SK-N-SH (cell line): ENCODE measurements around the gene TMEM184C.

Experiments
- CTCF ChIP-seq: fragments of 200-600 bp; sonication (generic); IDR thresholded peaks from 2 replicates; pipeline ENCODE4 v1.6.1; 2017; ENCODE audit warnings: antibody characterized with exemption, mild to moderate bottlenecking, moderate library complexity
- ELF1 ChIP-seq: IDR thresholded peaks from 2 replicates; pipeline ENCODE4 v1.4.0; 2012
- EP300 ChIP-seq, 2 experiments: IDR thresholded peaks; 2 replicates each; pipeline versions ENCODE4 v1.4.0 to v1.6.1; 2012; ENCODE audit warnings: borderline replicate concordance in 1 of 2, low read depth in 1 of 2, low read length in 1 of 2
- GABPA ChIP-seq: IDR thresholded peaks from 2 replicates; pipeline ENCODE4 v1.4.0; 2012; ENCODE audit warnings: low read depth, mild to moderate bottlenecking
- MAX ChIP-seq: IDR thresholded peaks from 2 replicates; pipeline ENCODE4 v1.4.0; 2012; ENCODE audit warnings: low read depth
- POLR2AphosphoS5 ChIP-seq: IDR thresholded peaks from 2 replicates; pipeline ENCODE4 v1.6.1; 2012; ENCODE audit warnings: low read depth, low read length
- RCOR1 ChIP-seq: fragments of 150-350 bp; IDR thresholded peaks from 2 replicates; pipeline ENCODE4 v1.6.1; 2017; ENCODE audit warnings: antibody characterized with exemption, low read length
- REST ChIP-seq: IDR thresholded peaks from 2 replicates; pipeline ENCODE4 v1.6.1; 2012; ENCODE audit warnings: mild to moderate bottlenecking, low read depth, low read length, moderate library complexity
- SMC3 ChIP-seq: IDR thresholded peaks from 2 replicates; pipeline ENCODE4 v1.6.1; 2012; ENCODE audit warnings: low read depth, low read length, improper control_type of control experiment
- TAF1 ChIP-seq: IDR thresholded peaks from 2 replicates; pipeline ENCODE4 v1.6.1; 2012; ENCODE audit warnings: low read depth, mild to moderate bottlenecking, low read length, moderate library complexity, borderline replicate concordance
- TEAD4 ChIP-seq: IDR thresholded peaks from 2 replicates; pipeline ENCODE4 v1.4.0; 2012; ENCODE audit warnings: mild to moderate bottlenecking, borderline replicate concordance; ENCODE audit not compliant: insufficient read depth
- YY1 ChIP-seq: IDR thresholded peaks from 2 replicates; pipeline ENCODE4 v1.4.0; 2012; ENCODE audit warnings: low read depth, mild to moderate bottlenecking
- TF ChIP-seq, protein P1 (sequence below): IDR thresholded peaks from 2 replicates; pipeline ENCODE4; 2012
- TF ChIP-seq, protein P2 (sequence below): fragments of 150-350 bp; IDR thresholded peaks from 2 replicates; pipeline ENCODE4 v1.6.1; 2017; ENCODE audit warnings: antibody characterized with exemption, low read length, low read depth, borderline replicate concordance

DNA sequence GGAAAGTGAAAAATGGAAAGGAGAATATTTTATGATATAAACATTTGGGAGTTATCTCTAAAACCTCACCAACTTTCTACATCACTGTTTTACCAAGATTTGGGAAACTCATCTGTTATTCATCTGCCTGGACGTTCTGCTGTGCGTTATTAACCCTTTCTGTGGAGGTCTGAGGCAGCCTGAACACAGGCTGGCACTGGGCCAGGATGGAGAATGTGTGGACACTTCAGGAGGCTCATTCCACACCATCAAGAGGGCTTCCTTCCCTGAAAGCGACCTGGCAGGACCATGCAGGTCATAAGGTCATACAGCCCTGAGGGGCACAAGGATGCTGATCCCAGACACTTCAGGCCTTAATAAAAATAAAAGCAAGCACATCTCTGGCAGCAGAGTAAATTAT is 31.2 kb upstream of the TMEM184C start:
- no peak for TF ChIP-seq CTCF
- TF ChIP-seq POLR2AphosphoS5 = no peak
- TF ChIP-seq, protein P1, sequence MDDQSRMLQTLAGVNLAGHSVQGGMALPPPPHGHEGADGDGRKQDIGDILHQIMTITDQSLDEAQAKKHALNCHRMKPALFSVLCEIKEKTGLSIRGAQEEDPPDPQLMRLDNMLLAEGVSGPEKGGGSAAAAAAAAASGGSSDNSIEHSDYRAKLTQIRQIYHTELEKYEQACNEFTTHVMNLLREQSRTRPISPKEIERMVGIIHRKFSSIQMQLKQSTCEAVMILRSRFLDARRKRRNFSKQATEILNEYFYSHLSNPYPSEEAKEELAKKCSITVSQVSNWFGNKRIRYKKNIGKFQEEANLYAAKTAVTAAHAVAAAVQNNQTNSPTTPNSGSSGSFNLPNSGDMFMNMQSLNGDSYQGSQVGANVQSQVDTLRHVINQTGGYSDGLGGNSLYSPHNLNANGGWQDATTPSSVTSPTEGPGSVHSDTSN = no peak
- TF ChIP-seq REST = no peak
- no peak for TF ChIP-seq RCOR1
- TF ChIP-seq MAX = no peak
- TF ChIP-seq EP300 (IDR thresholded peaks at IDR 0.05; ENCODE audit: borderline replicate concordance in 1 of 2, low read depth in 1 of 2, low read length in 1 of 2) = no peak
- no peak for TF ChIP-seq GABPA
- TF ChIP-seq YY1 = no peak
- no peak for TF ChIP-seq ELF1
- TF ChIP-seq SMC3 = no peak
- TF ChIP-seq, protein P2, sequence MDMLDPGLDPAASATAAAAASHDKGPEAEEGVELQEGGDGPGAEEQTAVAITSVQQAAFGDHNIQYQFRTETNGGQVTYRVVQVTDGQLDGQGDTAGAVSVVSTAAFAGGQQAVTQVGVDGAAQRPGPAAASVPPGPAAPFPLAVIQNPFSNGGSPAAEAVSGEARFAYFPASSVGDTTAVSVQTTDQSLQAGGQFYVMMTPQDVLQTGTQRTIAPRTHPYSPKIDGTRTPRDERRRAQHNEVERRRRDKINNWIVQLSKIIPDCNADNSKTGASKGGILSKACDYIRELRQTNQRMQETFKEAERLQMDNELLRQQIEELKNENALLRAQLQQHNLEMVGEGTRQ = no peak
- no peak for TF ChIP-seq TEAD4
- TF ChIP-seq TAF1 = no peak
